ENCODE data around the gene RABGAP1L. TPM values are rescaled to one million over a fixed set of nuclear protein-coding genes. Genes with fewer than 3 reads are reported as not detected.

Gene RABGAP1L
- total RNA-seq, 4 donors from 2014 or later, result 48.2 to 102 (median 59.1) TPM

DNA sequence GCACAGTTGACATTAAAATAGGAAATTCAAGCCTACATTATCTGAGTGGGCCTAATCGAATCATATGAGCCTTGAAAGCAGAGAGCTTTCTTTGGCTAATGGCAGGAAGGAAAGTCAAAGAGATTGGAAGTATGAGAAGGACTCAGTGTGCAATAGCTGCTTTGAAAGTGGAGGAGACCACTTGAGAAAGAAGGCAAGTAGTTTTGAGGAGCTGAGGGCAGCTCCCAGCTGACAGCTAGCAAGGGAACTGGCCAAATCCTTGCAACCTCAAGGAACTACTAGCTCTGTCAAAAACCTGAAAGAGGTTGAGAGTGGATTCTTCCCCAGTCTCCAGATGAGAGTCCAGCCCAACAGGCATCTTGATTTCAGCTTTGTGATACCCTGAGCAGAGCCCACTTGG, 691.4 kb downstream of the RABGAP1L start:
- no peaks in the 10 kb centered on the region for H3K4me1 ChIP-seq
- no peak for DNase-seq (ENCODE audit: low spot score in 2 of 2)
- H3K4me3 ChIP-seq, result no peak overlapping the region
- no peak overlapping the region for H3K27ac ChIP-seq
- no peaks in the 10 kb centered on the region for H3K9me3 ChIP-seq
- WGBS, result 96% methylated on average over 1 of the region's 1 CpG
- no peaks in the 10 kb centered on the region for H3K27me3 ChIP-seq
- TF ChIP-seq EP300 (IDR thresholded peaks at IDR 0.05) (no peak), POLR2AphosphoS5 (IDR thresholded peaks at IDR 0.05) (no peak), POLR2A (IDR thresholded peaks at IDR 0.05) (no peak)
- TF ChIP-seq, protein P1, sequence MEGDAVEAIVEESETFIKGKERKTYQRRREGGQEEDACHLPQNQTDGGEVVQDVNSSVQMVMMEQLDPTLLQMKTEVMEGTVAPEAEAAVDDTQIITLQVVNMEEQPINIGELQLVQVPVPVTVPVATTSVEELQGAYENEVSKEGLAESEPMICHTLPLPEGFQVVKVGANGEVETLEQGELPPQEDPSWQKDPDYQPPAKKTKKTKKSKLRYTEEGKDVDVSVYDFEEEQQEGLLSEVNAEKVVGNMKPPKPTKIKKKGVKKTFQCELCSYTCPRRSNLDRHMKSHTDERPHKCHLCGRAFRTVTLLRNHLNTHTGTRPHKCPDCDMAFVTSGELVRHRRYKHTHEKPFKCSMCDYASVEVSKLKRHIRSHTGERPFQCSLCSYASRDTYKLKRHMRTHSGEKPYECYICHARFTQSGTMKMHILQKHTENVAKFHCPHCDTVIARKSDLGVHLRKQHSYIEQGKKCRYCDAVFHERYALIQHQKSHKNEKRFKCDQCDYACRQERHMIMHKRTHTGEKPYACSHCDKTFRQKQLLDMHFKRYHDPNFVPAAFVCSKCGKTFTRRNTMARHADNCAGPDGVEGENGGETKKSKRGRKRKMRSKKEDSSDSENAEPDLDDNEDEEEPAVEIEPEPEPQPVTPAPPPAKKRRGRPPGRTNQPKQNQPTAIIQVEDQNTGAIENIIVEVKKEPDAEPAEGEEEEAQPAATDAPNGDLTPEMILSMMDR (IDR thresholded peaks at IDR 0.05), result no peak
- no peaks in the 10 kb centered on the region for H3K36me3 ChIP-seq

DNA sequence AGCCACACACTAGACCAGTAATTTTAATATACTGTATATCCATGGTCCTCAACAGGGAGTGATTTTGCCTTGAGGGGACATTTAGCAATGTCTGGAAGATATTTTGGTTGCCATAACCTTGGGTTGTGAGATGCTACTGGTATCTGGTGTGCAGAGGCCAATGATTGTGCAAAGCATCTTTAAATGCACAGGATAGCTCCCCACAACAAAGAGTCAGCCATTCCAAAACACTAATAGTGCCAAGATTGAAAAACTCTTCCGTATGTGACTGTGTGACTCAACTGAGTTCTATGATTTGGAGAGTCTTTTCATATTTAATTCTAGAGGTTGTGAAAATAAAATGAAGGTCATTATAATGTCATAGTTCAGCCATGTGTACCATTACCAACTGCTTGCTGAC, 699.0 kb downstream of the RABGAP1L start:
- WGBS, result 65% methylated on average over 1 of the region's 1 CpG
- TF ChIP-seq, protein P1 (IDR thresholded peaks at IDR 0.05), result no peak
- TF ChIP-seq POLR2AphosphoS5 (IDR thresholded peaks at IDR 0.05) (no peak), POLR2A (IDR thresholded peaks at IDR 0.05) (no peak), EP300 (IDR thresholded peaks at IDR 0.05) (no peak)

DNA sequence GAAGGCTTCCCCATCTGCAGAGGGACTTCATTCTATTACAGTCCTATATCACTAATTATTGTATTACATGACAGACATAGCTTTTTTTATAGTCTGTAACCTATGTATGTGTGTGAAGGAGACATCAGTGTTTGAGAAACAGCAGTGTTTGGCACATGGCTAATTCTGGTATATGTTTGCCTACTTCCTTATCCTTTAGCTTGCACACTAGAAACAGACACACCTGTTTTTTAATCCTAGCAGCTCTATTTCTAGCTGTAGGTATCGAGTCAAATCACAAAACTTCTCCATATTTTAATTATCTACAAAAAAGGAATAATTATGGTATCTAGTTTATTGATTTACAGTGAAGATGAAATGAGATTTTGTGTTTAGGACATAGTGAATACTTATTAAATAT, 711.0 kb downstream of the RABGAP1L start:
- TF ChIP-seq EP300 (IDR thresholded peaks at IDR 0.05) (no peak), POLR2AphosphoS5 (IDR thresholded peaks at IDR 0.05) (no peak), POLR2A (IDR thresholded peaks at IDR 0.05) (no peak)
- TF ChIP-seq, protein P1 (IDR thresholded peaks at IDR 0.05), result no peak
- H3K27ac ChIP-seq, result no peak overlapping the region
- peaks cover 4% of the 10 kb centered on the region for H3K4me1 ChIP-seq
- H3K9me3 ChIP-seq, result no peaks in the 10 kb centered on the region
- DNase-seq (ENCODE audit: low spot score in 2 of 2), result no peak
- no peaks in the 10 kb centered on the region for H3K36me3 ChIP-seq
- H3K4me3 ChIP-seq, result no peak overlapping the region
- no peaks in the 10 kb centered on the region for H3K27me3 ChIP-seq
- WGBS, result 79% methylated on average over 1 of the region's 1 CpG

More for the DNA sequence above, 699.0 kb downstream of the RABGAP1L start:
- no peak overlapping the region for H3K4me3 ChIP-seq
- no peaks in the 10 kb centered on the region for H3K9me3 ChIP-seq
- H3K27me3 ChIP-seq, result no peaks in the 10 kb centered on the region
- no peak overlapping the region for H3K27ac ChIP-seq
- no peaks in the 10 kb centered on the region for H3K36me3 ChIP-seq
- no peak for DNase-seq (ENCODE audit: low spot score in 2 of 2)
- no peaks in the 10 kb centered on the region for H3K4me1 ChIP-seq

DNA sequence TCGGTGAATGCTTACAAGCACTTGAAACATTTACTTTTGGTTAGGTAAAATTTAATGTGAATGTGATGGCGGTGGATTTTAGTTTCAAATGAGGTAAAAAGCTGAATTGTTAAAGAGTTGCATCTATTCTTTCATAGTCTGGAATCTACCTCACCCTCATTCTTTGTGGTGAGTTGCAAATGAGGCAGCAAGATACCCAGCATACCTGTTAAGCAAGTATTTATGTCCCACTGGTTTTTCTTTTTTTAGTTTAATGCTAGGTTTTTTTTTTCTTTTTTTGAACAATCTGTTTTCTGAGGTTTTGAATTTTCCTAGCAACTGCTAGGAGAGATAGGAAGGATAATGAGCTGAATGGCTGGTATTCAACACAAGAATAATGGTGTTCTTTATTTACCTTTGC, 712.6 kb downstream of the RABGAP1L start:
- Histone ChIP-seq H3K4me1 (peaks cover 4% of the 10 kb centered on the region), H3K27me3 (no peaks in the 10 kb centered on the region), H3K9me3 (no peaks in the 10 kb centered on the region), H3K4me3 (no peak overlapping the region), H3K36me3 (no peaks in the 10 kb centered on the region), H3K27ac (no peak overlapping the region)
- DNase-seq (ENCODE audit: low spot score in 2 of 2), result no peak
- TF ChIP-seq EP300 (IDR thresholded peaks at IDR 0.05) (no peak), POLR2AphosphoS5 (IDR thresholded peaks at IDR 0.05) (no peak), POLR2A (IDR thresholded peaks at IDR 0.05) (no peak)
- TF ChIP-seq, protein P1 (IDR thresholded peaks at IDR 0.05), result no peak
- WGBS, result 44% methylated on average over 2 of the region's 2 CpGs

DNA sequence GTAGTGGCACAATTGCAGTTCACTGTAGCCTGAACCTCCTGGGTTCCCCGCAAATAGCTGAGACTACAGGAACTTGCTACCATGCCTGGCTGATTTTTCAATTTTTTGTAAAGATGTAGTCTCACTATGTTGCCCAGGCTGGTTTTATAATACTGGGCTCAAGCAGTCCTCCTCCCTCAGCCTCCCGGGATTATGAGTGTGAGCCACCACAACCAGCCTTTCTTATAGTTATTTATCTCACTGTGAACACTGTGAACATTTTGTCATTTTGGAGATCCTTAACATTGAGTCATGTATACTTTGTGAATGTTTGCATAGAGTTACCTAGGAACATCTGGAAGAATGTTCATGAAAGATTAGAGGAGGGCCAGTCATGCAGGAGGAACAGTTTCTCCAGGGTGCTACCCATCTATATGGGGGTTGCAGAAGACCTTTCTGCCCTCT, 713.3 kb downstream of the RABGAP1L start:
- WGBS, result 89% methylated on average over 2 of the region's 2 CpGs
- DNase-seq (ENCODE audit: low spot score in 2 of 2), result no peak

More for the DNA sequence above, 713.3 kb downstream of the RABGAP1L start:
- Histone ChIP-seq H3K27ac (no peak overlapping the region), H3K4me1 (peaks cover 4% of the 10 kb centered on the region), H3K9me3 (no peaks in the 10 kb centered on the region), H3K27me3 (no peaks in the 10 kb centered on the region), H3K4me3 (no peak overlapping the region), H3K36me3 (no peaks in the 10 kb centered on the region)
- TF ChIP-seq POLR2A (IDR thresholded peaks at IDR 0.05) (no peak), POLR2AphosphoS5 (IDR thresholded peaks at IDR 0.05) (no peak), EP300 (IDR thresholded peaks at IDR 0.05) (no peak)
- TF ChIP-seq, protein P1 (IDR thresholded peaks at IDR 0.05), result no peak
